ENCODE results near the gene TRIO. TPM values are rescaled to one million over a fixed set of nuclear protein-coding genes. Genes with fewer than 3 reads are reported as not detected.

TRIO gene
- total and polyA plus RNA-seq, 2 donors (not counting 1 experiment from before 2014, with no cell fraction given), result 134 to 281 TPM

GRCh38 chr5:14216372-14216771, 73.2 kb downstream of the TRIO start:
- H2AFZ ChIP-seq (ENCODE audit: low read length), result no peak overlapping the region
- H4K20me1 ChIP-seq (ENCODE audit: control insufficient read depth, extremely low read depth, insufficient read depth, low read length), result peaks cover 6% of the 10 kb centered on the region
- H3K4me3 ChIP-seq (replicated peaks in 1 of 4; ENCODE audit: control extremely low read depth in 1 of 4, insufficient read depth in 1 of 4, low read depth in 3 of 4, low read length in 4 of 4), result no peak overlapping the region
- no peaks in the 10 kb centered on the region for H3K27me3 ChIP-seq (ENCODE audit: control insufficient read depth, insufficient read depth, low read length)
- H3K9ac ChIP-seq (ENCODE audit: insufficient read depth, low read length), result no peak overlapping the region
- H3K9me3 ChIP-seq (ENCODE audit: control insufficient read depth, insufficient read depth, low read depth, low read length), result no peaks in the 10 kb centered on the region
- no peak overlapping the region for H3K4me2 ChIP-seq (ENCODE audit: extremely low read depth, insufficient read depth, low read length)
- no peaks in the 10 kb centered on the region for H3K36me3 ChIP-seq (ENCODE audit: control insufficient read depth, insufficient read depth, low read length)
- TF ChIP-seq EZH2 (IDR thresholded peaks at IDR 0.05; ENCODE audit: low read length, missing control alignments), result no peak
- no peak for TF ChIP-seq CTCF (conservative IDR thresholded peaks at IDR 0.05 in 1 of 2, IDR thresholded peaks at IDR 0.05 in 1 of 2; ENCODE audit: low read depth in 1 of 2, low read length in 2 of 2)
- peaks cover 27% of the 10 kb centered on the region for H3K4me1 ChIP-seq (ENCODE audit: control insufficient read depth, extremely low read depth, insufficient read depth, low read length)
- peaks cover 99% of the 10 kb centered on the region for H3K79me2 ChIP-seq (ENCODE audit: control insufficient read depth, insufficient read depth, low read length)
- no peak overlapping the region for H3K27ac ChIP-seq (ENCODE audit: insufficient read depth, low read length)
- DNase-seq (ENCODE audit: low read depth in 2 of 2), result peak; percentile 36 to 59

- DNase-seq (ENCODE audit: low read depth in 2 of 2), result peak in 1 of 2 donors; percentile 81
- peaks cover 99% of the 10 kb centered on the region for H3K79me2 ChIP-seq (ENCODE audit: control insufficient read depth, insufficient read depth, low read length)
- H3K27ac ChIP-seq (ENCODE audit: insufficient read depth, low read length), result peak overlapping the region; percentile 21
- peaks cover 6% of the 10 kb centered on the region for H4K20me1 ChIP-seq (ENCODE audit: control insufficient read depth, extremely low read depth, insufficient read depth, low read length)
- H3K4me2 ChIP-seq (ENCODE audit: extremely low read depth, insufficient read depth, low read length), result no peak overlapping the region
- no peaks in the 10 kb centered on the region for H3K27me3 ChIP-seq (ENCODE audit: control insufficient read depth, insufficient read depth, low read length)
- no peak overlapping the region for H3K9ac ChIP-seq (ENCODE audit: insufficient read depth, low read length)
- no peaks in the 10 kb centered on the region for H3K9me3 ChIP-seq (ENCODE audit: control insufficient read depth, insufficient read depth, low read depth, low read length)
- TF ChIP-seq CTCF (conservative IDR thresholded peaks at IDR 0.05 in 1 of 2, IDR thresholded peaks at IDR 0.05 in 1 of 2; ENCODE audit: low read depth in 1 of 2, low read length in 2 of 2) (no peak), EZH2 (IDR thresholded peaks at IDR 0.05; ENCODE audit: low read length, missing control alignments) (no peak)
- no peak overlapping the region for H3K4me3 ChIP-seq (replicated peaks in 1 of 4; ENCODE audit: control extremely low read depth in 1 of 4, insufficient read depth in 1 of 4, low read depth in 3 of 4, low read length in 4 of 4)
- no peak overlapping the region for H2AFZ ChIP-seq (ENCODE audit: low read length)
- H3K36me3 ChIP-seq (ENCODE audit: control insufficient read depth, insufficient read depth, low read length), result no peaks in the 10 kb centered on the region
- H3K4me1 ChIP-seq (ENCODE audit: control insufficient read depth, extremely low read depth, insufficient read depth, low read length), result peaks cover 27% of the 10 kb centered on the region
Measured at GRCh38 chr5:14216902-14217301, 73.8 kb downstream of the TRIO start.

- peaks cover 25% of the 10 kb centered on the region for H3K4me1 ChIP-seq (ENCODE audit: control insufficient read depth, extremely low read depth, insufficient read depth, low read length)
- H3K9ac ChIP-seq (ENCODE audit: insufficient read depth, low read length), result no peak overlapping the region
- no peaks in the 10 kb centered on the region for H3K9me3 ChIP-seq (ENCODE audit: control insufficient read depth, insufficient read depth, low read depth, low read length)
- H3K4me3 ChIP-seq (replicated peaks in 1 of 4; ENCODE audit: control extremely low read depth in 1 of 4, insufficient read depth in 1 of 4, low read depth in 3 of 4, low read length in 4 of 4), result no peak overlapping the region
- no peak overlapping the region for H2AFZ ChIP-seq (ENCODE audit: low read length)
- H3K36me3 ChIP-seq (ENCODE audit: control insufficient read depth, insufficient read depth, low read length), result no peaks in the 10 kb centered on the region
- H3K27ac ChIP-seq (ENCODE audit: insufficient read depth, low read length), result no peak overlapping the region
- DNase-seq (ENCODE audit: low read depth in 2 of 2), result no peak
- TF ChIP-seq EZH2 (IDR thresholded peaks at IDR 0.05; ENCODE audit: low read length, missing control alignments), result no peak
- TF ChIP-seq CTCF (conservative IDR thresholded peaks at IDR 0.05 in 1 of 2, IDR thresholded peaks at IDR 0.05 in 1 of 2; ENCODE audit: low read depth in 1 of 2, low read length in 2 of 2), result no peak
- peak overlapping the region; percentile 15 for H3K4me2 ChIP-seq (ENCODE audit: extremely low read depth, insufficient read depth, low read length)
- H3K27me3 ChIP-seq (ENCODE audit: control insufficient read depth, insufficient read depth, low read length), result no peaks in the 10 kb centered on the region
- peaks cover 6% of the 10 kb centered on the region for H4K20me1 ChIP-seq (ENCODE audit: control insufficient read depth, extremely low read depth, insufficient read depth, low read length)
- peaks cover 99% of the 10 kb centered on the region for H3K79me2 ChIP-seq (ENCODE audit: control insufficient read depth, insufficient read depth, low read length)
Measured at GRCh38 chr5:14217587-14217986, 74.4 kb downstream of the TRIO start.
